Testis (tissue), 3 donors: Measurements from ENCODE around the gene SNN. TPM values are rescaled to one million over a fixed set of nuclear protein-coding genes. Genes with fewer than 3 reads are reported as not detected.

ENCODE experiments used
- DNase-seq: peaks from one replicate; pipeline ENCODE4 v3.0.0-alpha.2; 2019
- H3K27ac ChIP-seq, 2 donors: fragments of 200-600 bp; sonication (generic); one replicate each; pipeline ENCODE4 v1.5.1; 2019
- H3K27me3 ChIP-seq: fragments of 200-600 bp; sonication (generic); one replicate; pipeline ENCODE4 v1.5.1; 2019
- H3K36me3 ChIP-seq: fragments of 200-600 bp; sonication (generic); one replicate; pipeline ENCODE4 v1.5.1; 2017; ENCODE audit warnings: low read depth; ENCODE audit errors: missing control alignments
- H3K4me1 ChIP-seq: fragments of 200-600 bp; sonication (generic); one replicate; pipeline ENCODE4 v1.5.1; 2019
- H3K4me3 ChIP-seq, 2 donors: fragments of 200-600 bp; sonication (generic); one replicate each; pipeline ENCODE4 v1.5.1; 2017 to 2019
- H3K9me3 ChIP-seq: fragments of 200-600 bp; sonication (generic); one replicate; pipeline ENCODE4 v1.5.1; 2017
- CTCF ChIP-seq, 3 experiments: fragments of 450-650 bp in 2 of 3; fragments of 200-600 bp in 1 of 3; sonication (generic) in 1 of 3; IDR thresholded peaks; one replicate each; pipeline ENCODE4 v1.5.1; 2016 to 2019; ENCODE audit warnings: antibody characterized with exemption in 3 of 3, mild to moderate bottlenecking in 2 of 3, moderate library complexity in 1 of 3
- POLR2A ChIP-seq: fragments of 450-650 bp; IDR thresholded peaks from one replicate; pipeline ENCODE4 v1.6.1; 2017; ENCODE audit warnings: antibody characterized with exemption, mild to moderate bottlenecking, moderate library complexity
- WGBS, 2 donors: methylation state at CpG; one replicate each; pipeline ENCODE4 v1.1.5; 2018; 5-methylcytosine and 5-hydroxymethylcytosine counted together
- intact Hi-C: fragments of 100-400 bp; cut with DNase I; formaldehyde crosslinking; loops from one replicate; pipeline ENCODE4 v1.15.1; 2023; ENCODE audit warnings: low total_unique reads
- polyA plus RNA-seq: library from polyadenylated mRNA; stranded (reverse); fragments of 350-450 nt; fragmentation: Illumina TruSeq; extraction: RNeasy Lipid Tissue Mini Kit (QIAGEN cat#74804); gene quantifications from one replicate; pipeline ENCODE4 v1.2.3, GENCODE V29; 2014; ENCODE audit warnings: low read depth, low replicate concordance; ENCODE audit not compliant: insufficient read depth
- total RNA-seq, 2 donors: library from RNA; depleted of rRNA; stranded (reverse); fragments of >200 nt; gene quantifications; one replicate each; pipeline ENCODE4 v1.2.3, GENCODE V29; 2016

Gene SNN
- total and polyA plus RNA-seq, 3 donors from 2014 or later: 7.0 to 10.3 (median 10.1) TPM

GRCh38 chr16:11683145-11683544, 14.9 kb downstream of the SNN start:
- H3K27ac ChIP-seq: no peak overlapping the region
- intact Hi-C loops: no loop called here
- H3K9me3 ChIP-seq: no peaks in the 10 kb centered on the region
- 86 to 94% methylated on average over 11 of the region's 11 CpGs for WGBS, 2 donors
- TF ChIP-seq POLR2A (no peak), CTCF (IDR thresholded peaks at IDR 0.05) (no peak)
- H3K4me3 ChIP-seq: no peak overlapping the region
- no peak for DNase-seq
- no peaks in the 10 kb centered on the region for H3K4me1 ChIP-seq
- H3K36me3 ChIP-seq: no peaks in the 10 kb centered on the region
- no peaks in the 10 kb centered on the region for H3K27me3 ChIP-seq

GRCh38 chr16:11684231-11685025, 16.2 kb downstream of the SNN start:
- DNase-seq: no peak
- Histone ChIP-seq H3K36me3 (no peaks in the 10 kb centered on the region), H3K27me3 (no peaks in the 10 kb centered on the region), H3K27ac (no peak overlapping the region), H3K9me3 (no peaks in the 10 kb centered on the region), H3K4me3 (no peak overlapping the region), H3K4me1 (no peaks in the 10 kb centered on the region)
- WGBS, 2 donors: 92 to 94% methylated on average over 12 of the region's 12 CpGs
- TF ChIP-seq CTCF (IDR thresholded peaks at IDR 0.05): no peak
- TF ChIP-seq POLR2A: no peak
- intact Hi-C loops: no loop called here

- Histone ChIP-seq H3K4me3 (no peak overlapping the region), H3K4me1 (peaks cover 6% of the 10 kb centered on the region), H3K27ac (no peak overlapping the region), H3K27me3 (no peaks in the 10 kb centered on the region), H3K36me3 (no peaks in the 10 kb centered on the region), H3K9me3 (no peaks in the 10 kb centered on the region)
- no peak for TF ChIP-seq POLR2A
- TF ChIP-seq CTCF (IDR thresholded peaks at IDR 0.05): no peak
- 92 to 95% methylated on average over 9 of the region's 9 CpGs for WGBS, 2 donors
- intact Hi-C loops: no loop called here
- DNase-seq: no peak
Measured at GRCh38 chr16:11685844-11686618, 17.8 kb downstream of the SNN start.

- Histone ChIP-seq H3K36me3 (no peaks in the 10 kb centered on the region), H3K27me3 (no peaks in the 10 kb centered on the region), H3K4me3 (no peak overlapping the region), H3K4me1 (peaks cover 6% of the 10 kb centered on the region), H3K27ac (no peak overlapping the region), H3K9me3 (no peaks in the 10 kb centered on the region)
- intact Hi-C loops: no loop called here
- WGBS, 2 donors: 74 to 78% methylated on average over 6 of the region's 6 CpGs
- no peak for DNase-seq
- no peak for TF ChIP-seq CTCF (IDR thresholded peaks at IDR 0.05)
- no peak for TF ChIP-seq POLR2A
Measured at GRCh38 chr16:11686713-11687380, 18.6 kb downstream of the SNN start.
